ENCODE measurements around the gene CACNA1A.
A peak's percentile ranks its signal among the peaks of the same experiment; 100 is the strongest.

DNA sequence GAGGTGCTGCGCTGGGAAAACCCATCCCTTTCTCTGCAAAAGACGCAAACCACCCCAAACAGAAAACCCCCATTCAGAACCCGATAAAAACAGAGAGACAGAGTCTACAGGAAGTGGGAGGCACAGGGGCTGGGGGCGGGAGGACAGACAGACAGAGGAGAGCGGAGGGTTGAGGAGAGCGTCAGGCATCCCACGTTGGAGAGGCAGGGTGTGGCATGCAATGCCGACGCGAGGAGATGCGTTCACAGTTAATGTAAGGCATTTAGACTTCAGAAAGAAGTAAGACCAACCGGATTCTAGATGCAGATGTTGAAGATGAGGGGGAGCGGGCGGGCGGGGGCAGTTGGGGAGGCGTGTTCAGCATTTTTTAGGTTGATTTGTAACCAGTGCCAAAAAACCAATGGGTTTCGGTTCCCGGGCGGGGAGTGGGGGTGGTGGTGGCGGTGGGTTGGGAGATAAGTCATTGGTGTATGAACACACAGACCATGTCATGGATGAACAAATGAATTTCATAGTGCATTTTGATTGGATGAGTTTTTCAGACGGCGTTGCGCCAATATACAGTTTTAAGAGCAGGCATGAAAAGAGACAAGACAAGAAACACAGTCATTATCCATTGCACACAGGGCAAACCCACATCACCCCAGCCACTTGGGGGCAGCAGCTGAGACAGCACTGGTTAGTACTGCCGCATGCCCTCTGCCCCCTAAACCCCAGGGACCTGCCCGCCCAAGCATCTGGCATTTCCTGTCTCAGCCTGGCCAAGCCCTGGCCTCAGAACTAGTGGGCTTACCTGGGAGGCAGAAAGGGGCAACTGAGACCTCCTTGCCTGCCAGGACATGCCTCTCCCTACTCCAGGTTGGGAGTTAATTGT is 264.8 kb downstream of the CACNA1A start:
- TF ChIP-seq, protein P1, sequence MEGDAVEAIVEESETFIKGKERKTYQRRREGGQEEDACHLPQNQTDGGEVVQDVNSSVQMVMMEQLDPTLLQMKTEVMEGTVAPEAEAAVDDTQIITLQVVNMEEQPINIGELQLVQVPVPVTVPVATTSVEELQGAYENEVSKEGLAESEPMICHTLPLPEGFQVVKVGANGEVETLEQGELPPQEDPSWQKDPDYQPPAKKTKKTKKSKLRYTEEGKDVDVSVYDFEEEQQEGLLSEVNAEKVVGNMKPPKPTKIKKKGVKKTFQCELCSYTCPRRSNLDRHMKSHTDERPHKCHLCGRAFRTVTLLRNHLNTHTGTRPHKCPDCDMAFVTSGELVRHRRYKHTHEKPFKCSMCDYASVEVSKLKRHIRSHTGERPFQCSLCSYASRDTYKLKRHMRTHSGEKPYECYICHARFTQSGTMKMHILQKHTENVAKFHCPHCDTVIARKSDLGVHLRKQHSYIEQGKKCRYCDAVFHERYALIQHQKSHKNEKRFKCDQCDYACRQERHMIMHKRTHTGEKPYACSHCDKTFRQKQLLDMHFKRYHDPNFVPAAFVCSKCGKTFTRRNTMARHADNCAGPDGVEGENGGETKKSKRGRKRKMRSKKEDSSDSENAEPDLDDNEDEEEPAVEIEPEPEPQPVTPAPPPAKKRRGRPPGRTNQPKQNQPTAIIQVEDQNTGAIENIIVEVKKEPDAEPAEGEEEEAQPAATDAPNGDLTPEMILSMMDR (IDR thresholded peaks at IDR 0.05; ENCODE audit: low read length), result peak; percentile 36; the same call in 1 of the 2 replicates
- no peak for TF ChIP-seq EZH2 (IDR thresholded peaks at IDR 0.05; ENCODE audit: borderline replicate concordance, low read length)
